Measurements from ENCODE around the gene TBC1D22B. TPM values are rescaled to one million over a fixed set of nuclear protein-coding genes. Genes with fewer than 3 reads are reported as not detected.

TBC1D22B gene
- total RNA-seq, 2 experiments from 2014 or later = 15.4 TPM

- no peaks in the 10 kb centered on the region for H3K9me3 Mint-ChIP-seq (ENCODE audit: insufficient read depth)
- CTCF ChIA-PET = interaction anchor here (1.0 to 1.7 kb wide), 10 partner anchors 8 to 474 kb away, joined by 3 to 10 read pairs (median 4); no protein-coding TSS in a partner anchor
These were observed 766 bp upstream of the TBC1D22B start for GRCh38 chr6:37256692-37257319.

GRCh38 chr6:37257320-37257633 is 295 bp upstream of the TBC1D22B start:
- peaks cover 15% of the 10 kb centered on the region for H3K36me3 Mint-ChIP-seq (ENCODE audit: low read depth)
- no peaks in the 10 kb centered on the region for H3K9me3 Mint-ChIP-seq (ENCODE audit: insufficient read depth)
- CTCF ChIA-PET = interaction anchor here (1.0 to 1.7 kb wide), 10 partner anchors 9 to 475 kb away, joined by 3 to 10 read pairs (median 4); no protein-coding TSS in a partner anchor
- ATAC-seq = no peak
- POLR2A ChIA-PET = interaction anchor here (0.5 to 2.6 kb wide), 17 partner anchors 11 to 271 kb away, joined by 3 to 13 read pairs (median 5); partner anchors contain the start of genes MTCH1 and PIM1
- H3K27ac Mint-ChIP-seq = peak overlapping the region; percentile 78
- DNase-seq = no peak
- H3K27me3 Mint-ChIP-seq (ENCODE audit: low read depth) = no peaks in the 10 kb centered on the region
- peaks cover 43% of the 10 kb centered on the region for H3K4me1 Mint-ChIP-seq (ENCODE audit: low read depth)
- H3K4me3 Mint-ChIP-seq = peak overlapping the region; percentile 93

More at GRCh38 chr6:37256692-37257319, 766 bp upstream of the TBC1D22B start:
- H3K27ac Mint-ChIP-seq = no peak overlapping the region
- peaks cover 42% of the 10 kb centered on the region for H3K4me1 Mint-ChIP-seq (ENCODE audit: low read depth)
- peak overlapping the region; percentile 93 for H3K4me3 Mint-ChIP-seq
- POLR2A ChIA-PET = interaction anchor here (0.5 to 2.6 kb wide), 15 partner anchors 11 to 271 kb away, joined by 3 to 13 read pairs (median 5); partner anchors contain the start of genes MTCH1 and PIM1
- ATAC-seq (no peak), DNase-seq (no peak)
- no peaks in the 10 kb centered on the region for H3K27me3 Mint-ChIP-seq (ENCODE audit: low read depth)
- H3K36me3 Mint-ChIP-seq (ENCODE audit: low read depth) = peaks cover 15% of the 10 kb centered on the region

- DNase-seq (no peak), ATAC-seq (no peak)
- H3K9me3 Mint-ChIP-seq (ENCODE audit: insufficient read depth) = no peaks in the 10 kb centered on the region
- H3K36me3 Mint-ChIP-seq (ENCODE audit: low read depth) = peaks cover 19% of the 10 kb centered on the region
- H3K4me1 Mint-ChIP-seq (ENCODE audit: low read depth) = peaks cover 50% of the 10 kb centered on the region
- H3K27me3 Mint-ChIP-seq (ENCODE audit: low read depth) = no peaks in the 10 kb centered on the region
- peak overlapping the region; percentile 78 for H3K27ac Mint-ChIP-seq
- ChIA-PET POLR2A (interaction anchor here (0.6 to 2.6 kb wide), 17 partner anchors 12 to 1154 kb away, joined by 3 to 13 read pairs (median 5); partner anchors contain the start of gene MTCH1), CTCF (interaction anchor here (0.7 to 1.7 kb wide), 11 partner anchors 9 to 493 kb away, joined by 3 to 10 read pairs (median 3); no protein-coding TSS in a partner anchor)
- H3K4me3 Mint-ChIP-seq = peak overlapping the region; percentile 93
These were observed 983 bp downstream of the TBC1D22B start for GRCh38 chr6:37258405-37259105.

GRCh38 chr6:37259191-37259590 is 1.6 kb downstream of the TBC1D22B start:
- no peak for DNase-seq
- peak overlapping the region; percentile 93 for H3K4me3 Mint-ChIP-seq
- CTCF ChIA-PET = interaction anchor here (0.7 to 1.6 kb wide), 6 partner anchors 14 to 494 kb away, joined by 3 to 5 read pairs (median 3); no protein-coding TSS in a partner anchor
- no peaks in the 10 kb centered on the region for H3K27me3 Mint-ChIP-seq (ENCODE audit: low read depth)
- ATAC-seq = no peak
- peaks cover 51% of the 10 kb centered on the region for H3K4me1 Mint-ChIP-seq (ENCODE audit: low read depth)
- peaks cover 21% of the 10 kb centered on the region for H3K36me3 Mint-ChIP-seq (ENCODE audit: low read depth)
- H3K9me3 Mint-ChIP-seq (ENCODE audit: insufficient read depth) = no peaks in the 10 kb centered on the region
- POLR2A ChIA-PET = interaction anchor here (0.7 to 2.6 kb wide), 5 partner anchors 11 to 209 kb away, joined by 3 to 13 read pairs (median 4); no protein-coding TSS in a partner anchor
- peak overlapping the region; percentile 86 for H3K27ac Mint-ChIP-seq

GRCh38 chr6:37260040-37260439 is 2.5 kb downstream of the TBC1D22B start:
- no peak for DNase-seq
- no peak for ATAC-seq

GRCh38 chr6:37260444-37260843 is 2.9 kb downstream of the TBC1D22B start:
- no peak for DNase-seq
- Mint-ChIP-seq H3K36me3 (ENCODE audit: low read depth) (peaks cover 21% of the 10 kb centered on the region), H3K27ac (no peak overlapping the region), H3K9me3 (ENCODE audit: insufficient read depth) (no peaks in the 10 kb centered on the region), H3K4me1 (ENCODE audit: low read depth) (peaks cover 61% of the 10 kb centered on the region), H3K27me3 (ENCODE audit: low read depth) (no peaks in the 10 kb centered on the region), H3K4me3 (no peak overlapping the region)
- no peak for ATAC-seq
- ChIA-PET POLR2A (no interaction called here), CTCF (interaction anchor here (1.1 to 1.6 kb wide), 2 partner anchors 54 to 88 kb away, joined by 4 to 5 read pairs; no protein-coding TSS in a partner anchor)

More at GRCh38 chr6:37260040-37260439, 2.5 kb downstream of the TBC1D22B start:
- no peaks in the 10 kb centered on the region for H3K27me3 Mint-ChIP-seq (ENCODE audit: low read depth)
- H3K36me3 Mint-ChIP-seq (ENCODE audit: low read depth) = peaks cover 21% of the 10 kb centered on the region
- no peaks in the 10 kb centered on the region for H3K9me3 Mint-ChIP-seq (ENCODE audit: insufficient read depth)
- H3K4me1 Mint-ChIP-seq (ENCODE audit: low read depth) = peaks cover 57% of the 10 kb centered on the region
- ChIA-PET CTCF (interaction anchor here (1.1 to 1.6 kb wide), 3 partner anchors 29 to 88 kb away, joined by 3 to 5 read pairs (median 4); no protein-coding TSS in a partner anchor), POLR2A (interaction anchor here (0.9 kb wide), 1 partner anchor 210 kb away, joined by 3 read pairs; no protein-coding TSS in a partner anchor)
- H3K4me3 Mint-ChIP-seq = peak overlapping the region; percentile 93
- H3K27ac Mint-ChIP-seq = peak overlapping the region; percentile 86

GRCh38 chr6:37261198-37261597 is 3.6 kb downstream of the TBC1D22B start:
- peaks cover 21% of the 10 kb centered on the region for H3K36me3 Mint-ChIP-seq (ENCODE audit: low read depth)
- ATAC-seq (no peak), DNase-seq (no peak)
- peaks cover 66% of the 10 kb centered on the region for H3K4me1 Mint-ChIP-seq (ENCODE audit: low read depth)
- no peaks in the 10 kb centered on the region for H3K9me3 Mint-ChIP-seq (ENCODE audit: insufficient read depth)
- ChIA-PET POLR2A (no interaction called here), CTCF (interaction anchor here (0.8 to 1.2 kb wide), 2 partner anchors 51 to 243 kb away, joined by 3 read pairs; no protein-coding TSS in a partner anchor)
- H3K4me3 Mint-ChIP-seq = no peak overlapping the region
- no peaks in the 10 kb centered on the region for H3K27me3 Mint-ChIP-seq (ENCODE audit: low read depth)
- no peak overlapping the region for H3K27ac Mint-ChIP-seq

GRCh38 chr6:37262446-37263026 is 5.0 kb downstream of the TBC1D22B start:
- no peak for ATAC-seq
- ChIA-PET CTCF (interaction anchor here (0.9 to 1.3 kb wide), 3 partner anchors 9 to 52 kb away, joined by 3 to 5 read pairs (median 3); no protein-coding TSS in a partner anchor), POLR2A (interaction anchor here (1.5 kb wide), 1 partner anchor 93 kb away, joined by 3 read pairs; the partner anchor contains the start of gene PIM1)
- Mint-ChIP-seq H3K4me1 (ENCODE audit: low read depth) (peaks cover 56% of the 10 kb centered on the region), H3K27ac (no peak overlapping the region), H3K27me3 (ENCODE audit: low read depth) (no peaks in the 10 kb centered on the region), H3K4me3 (no peak overlapping the region), H3K9me3 (ENCODE audit: insufficient read depth) (no peaks in the 10 kb centered on the region), H3K36me3 (ENCODE audit: low read depth) (peaks cover 21% of the 10 kb centered on the region)
- DNase-seq = no peak

- CTCF ChIA-PET = interaction anchor here (1.0 to 1.2 kb wide), 3 partner anchors 11 to 50 kb away, joined by 3 to 4 read pairs (median 3); no protein-coding TSS in a partner anchor
- H3K4me1 Mint-ChIP-seq (ENCODE audit: low read depth) = peaks cover 42% of the 10 kb centered on the region
- no peak overlapping the region for H3K27ac Mint-ChIP-seq
These were observed 7.4 kb downstream of the TBC1D22B start for GRCh38 chr6:37265001-37265400.

GRCh38 chr6:37265860-37266259 is 8.3 kb downstream of the TBC1D22B start:
- H3K36me3 Mint-ChIP-seq (ENCODE audit: low read depth) = peaks cover 25% of the 10 kb centered on the region
- no peak overlapping the region for H3K27ac Mint-ChIP-seq

More at GRCh38 chr6:37265001-37265400, 7.4 kb downstream of the TBC1D22B start:
- DNase-seq (no peak), ATAC-seq (no peak)
- H3K9me3 Mint-ChIP-seq (ENCODE audit: insufficient read depth) = no peaks in the 10 kb centered on the region
- no peaks in the 10 kb centered on the region for H3K27me3 Mint-ChIP-seq (ENCODE audit: low read depth)
- POLR2A ChIA-PET = interaction anchor here (0.6 kb wide), 1 partner anchor 74 kb away, joined by 3 read pairs; no protein-coding TSS in a partner anchor
- H3K36me3 Mint-ChIP-seq (ENCODE audit: low read depth) = peaks cover 25% of the 10 kb centered on the region
- no peak overlapping the region for H3K4me3 Mint-ChIP-seq

GRCh38 chr6:37269105-37269504 is 11.5 kb downstream of the TBC1D22B start:
- Mint-ChIP-seq H3K4me3 (no peak overlapping the region), H3K36me3 (ENCODE audit: low read depth) (peaks cover 32% of the 10 kb centered on the region), H3K27me3 (ENCODE audit: low read depth) (no peaks in the 10 kb centered on the region), H3K27ac (no peak overlapping the region), H3K4me1 (ENCODE audit: low read depth) (peaks cover 47% of the 10 kb centered on the region), H3K9me3 (ENCODE audit: insufficient read depth) (no peaks in the 10 kb centered on the region)
- CTCF ChIA-PET = no interaction called here
- POLR2A ChIA-PET = no interaction called here
- DNase-seq (no peak), ATAC-seq (no peak)

More at GRCh38 chr6:37265860-37266259, 8.3 kb downstream of the TBC1D22B start:
- peaks cover 39% of the 10 kb centered on the region for H3K4me1 Mint-ChIP-seq (ENCODE audit: low read depth)
- DNase-seq = no peak
- ChIA-PET POLR2A (no interaction called here), CTCF (interaction anchor here (1.2 kb wide), 2 partner anchors 10 to 49 kb away, joined by 3 to 4 read pairs; no protein-coding TSS in a partner anchor)
- H3K27me3 Mint-ChIP-seq (ENCODE audit: low read depth) = no peaks in the 10 kb centered on the region
- H3K9me3 Mint-ChIP-seq (ENCODE audit: insufficient read depth) = no peaks in the 10 kb centered on the region
- no peak for ATAC-seq
- H3K4me3 Mint-ChIP-seq = no peak overlapping the region
